Neural crest cell (in vitro differentiated cells): ENCODE data around the gene PPIE. TPM values are rescaled to one million over a fixed set of nuclear protein-coding genes. Genes with fewer than 3 reads are reported as not detected.

Experiments used
- DNase-seq: peaks from one replicate; pipeline ENCODE4 v3.0.0; 2021; ENCODE audit warnings: low read depth, mixed read lengths, low spot score
- H3K27ac Mint-ChIP-seq: one replicate; pipeline ENCODE4 v1.8.0; 2021; ENCODE audit warnings: mild to moderate bottlenecking, mixed read lengths; ENCODE audit not compliant: unreplicated experiment
- H3K27me3 Mint-ChIP-seq: 2 replicates; pipeline ENCODE4 v1.8.0; 2021; ENCODE audit warnings: low read depth, mild to moderate bottlenecking, mixed read lengths
- H3K36me3 Mint-ChIP-seq: 2 replicates; pipeline ENCODE4 v1.8.0; 2021; ENCODE audit warnings: low read depth, mild to moderate bottlenecking, mixed read lengths
- H3K4me1 Mint-ChIP-seq: 2 replicates; pipeline ENCODE4 v1.8.0; 2021; ENCODE audit warnings: mixed read lengths
- H3K4me3 Mint-ChIP-seq: one replicate; pipeline ENCODE4 v1.8.0; 2021; ENCODE audit warnings: mild to moderate bottlenecking, mixed read lengths
- H3K9me3 Mint-ChIP-seq: 2 replicates; pipeline ENCODE4 v1.8.0; 2021; ENCODE audit warnings: mixed read lengths
- total RNA-seq: library from RNA; stranded (reverse); gene quantifications from 2 replicates; pipeline ENCODE4 v1.2.1, GENCODE V29; 2021
- TF ChIP-seq, protein P1 (sequence below): fragments of 200-600 bp; sonication (generic); conservative IDR thresholded peaks from 2 replicates; pipeline ENCODE4 v1.5.0; 2021; ENCODE audit warnings: antibody characterized with exemption, mild to moderate bottlenecking

Gene PPIE
- total RNA-seq, 1 donor from 2014 or later = 56.2 TPM

- peak; percentile 81 for DNase-seq
- peaks cover 6% of the 10 kb centered on the region for H3K4me1 Mint-ChIP-seq
- H3K9me3 Mint-ChIP-seq = peaks cover 2% of the 10 kb centered on the region
- TF ChIP-seq, protein P1, sequence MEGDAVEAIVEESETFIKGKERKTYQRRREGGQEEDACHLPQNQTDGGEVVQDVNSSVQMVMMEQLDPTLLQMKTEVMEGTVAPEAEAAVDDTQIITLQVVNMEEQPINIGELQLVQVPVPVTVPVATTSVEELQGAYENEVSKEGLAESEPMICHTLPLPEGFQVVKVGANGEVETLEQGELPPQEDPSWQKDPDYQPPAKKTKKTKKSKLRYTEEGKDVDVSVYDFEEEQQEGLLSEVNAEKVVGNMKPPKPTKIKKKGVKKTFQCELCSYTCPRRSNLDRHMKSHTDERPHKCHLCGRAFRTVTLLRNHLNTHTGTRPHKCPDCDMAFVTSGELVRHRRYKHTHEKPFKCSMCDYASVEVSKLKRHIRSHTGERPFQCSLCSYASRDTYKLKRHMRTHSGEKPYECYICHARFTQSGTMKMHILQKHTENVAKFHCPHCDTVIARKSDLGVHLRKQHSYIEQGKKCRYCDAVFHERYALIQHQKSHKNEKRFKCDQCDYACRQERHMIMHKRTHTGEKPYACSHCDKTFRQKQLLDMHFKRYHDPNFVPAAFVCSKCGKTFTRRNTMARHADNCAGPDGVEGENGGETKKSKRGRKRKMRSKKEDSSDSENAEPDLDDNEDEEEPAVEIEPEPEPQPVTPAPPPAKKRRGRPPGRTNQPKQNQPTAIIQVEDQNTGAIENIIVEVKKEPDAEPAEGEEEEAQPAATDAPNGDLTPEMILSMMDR = peak; percentile 78
- peaks cover 2% of the 10 kb centered on the region for H3K36me3 Mint-ChIP-seq
- no peak overlapping the region for H3K4me3 Mint-ChIP-seq
- no peak overlapping the region for H3K27ac Mint-ChIP-seq
- H3K27me3 Mint-ChIP-seq = no peaks in the 10 kb centered on the region
Observed at GRCh38 chr1:39799770-39800470, 61.2 kb downstream of the PPIE start.

DNA sequence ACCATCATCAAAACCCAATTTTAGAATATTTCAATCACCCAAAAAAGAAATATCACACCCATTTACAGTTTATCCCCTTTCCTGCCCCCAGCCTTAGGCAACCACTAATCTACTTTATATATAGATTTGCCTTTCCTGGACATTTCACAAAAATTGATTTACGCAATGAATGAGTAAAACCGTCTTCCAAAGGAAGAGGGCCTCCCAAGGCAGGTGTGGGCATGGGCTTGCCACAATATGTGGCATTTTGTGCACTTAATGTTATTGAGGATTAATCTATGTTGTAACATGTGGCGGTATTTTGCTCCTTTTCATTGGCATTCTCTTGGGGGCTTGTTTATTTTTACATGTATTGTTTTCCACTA is 61.8 kb downstream of the PPIE start:
- Mint-ChIP-seq H3K36me3 (peaks cover 4% of the 10 kb centered on the region), H3K4me3 (no peak overlapping the region), H3K27me3 (no peaks in the 10 kb centered on the region), H3K27ac (no peak overlapping the region), H3K4me1 (peaks cover 6% of the 10 kb centered on the region), H3K9me3 (peaks cover 5% of the 10 kb centered on the region)
- DNase-seq = no peak
- TF ChIP-seq, protein P1 = no peak

DNA sequence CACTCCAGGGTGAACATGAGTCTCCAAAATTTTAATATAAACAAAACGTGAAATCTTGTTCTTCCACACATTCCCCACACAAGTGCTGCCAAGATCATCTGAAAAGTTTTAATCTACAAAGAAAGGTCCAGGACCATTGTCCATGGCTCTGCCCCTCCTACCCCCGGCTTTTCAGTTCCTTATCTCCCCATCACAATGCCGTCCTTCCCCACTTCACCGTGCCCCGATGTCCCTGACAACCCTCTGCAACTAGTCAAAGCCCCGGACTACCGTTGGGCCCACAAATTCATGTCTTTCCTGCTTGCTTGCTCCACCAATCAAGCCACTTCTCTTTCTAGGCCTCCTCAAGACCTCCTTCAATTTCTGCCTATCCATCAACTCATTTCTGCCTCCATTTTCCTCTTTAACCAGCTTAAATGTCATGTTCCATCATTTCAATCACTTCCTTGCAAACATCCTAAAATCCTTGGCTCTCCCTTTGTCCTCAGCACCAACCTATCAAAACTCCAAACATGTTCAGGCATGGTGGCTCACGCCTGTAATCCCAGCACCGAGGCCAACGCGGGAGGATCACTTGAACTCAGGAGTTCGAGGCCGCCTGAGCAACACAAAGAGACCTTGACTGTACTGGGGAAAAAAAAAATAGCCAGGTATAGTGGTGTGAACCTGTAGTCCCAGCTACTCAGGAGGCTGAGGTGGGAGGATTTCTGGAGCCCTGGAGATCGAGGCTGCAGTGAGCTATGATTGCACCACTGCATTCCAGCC is 64.0 kb downstream of the PPIE start:
- TF ChIP-seq, protein P1 = no peak
- peaks cover 7% of the 10 kb centered on the region for H3K9me3 Mint-ChIP-seq
- H3K36me3 Mint-ChIP-seq = peaks cover 4% of the 10 kb centered on the region
- DNase-seq = no peak
- H3K4me1 Mint-ChIP-seq = peaks cover 6% of the 10 kb centered on the region
- H3K4me3 Mint-ChIP-seq = no peak overlapping the region
- no peaks in the 10 kb centered on the region for H3K27me3 Mint-ChIP-seq
- H3K27ac Mint-ChIP-seq = no peak overlapping the region

- Mint-ChIP-seq H3K9me3 (peaks cover 7% of the 10 kb centered on the region), H3K27ac (no peak overlapping the region), H3K4me3 (no peak overlapping the region), H3K4me1 (peaks cover 6% of the 10 kb centered on the region), H3K36me3 (peaks cover 4% of the 10 kb centered on the region), H3K27me3 (no peaks in the 10 kb centered on the region)
- DNase-seq = no peak
- TF ChIP-seq, protein P1 = no peak
Observed at GRCh38 chr1:39805385-39805784, 66.7 kb downstream of the PPIE start.

- TF ChIP-seq, protein P1 = no peak
- Mint-ChIP-seq H3K9me3 (peaks cover 7% of the 10 kb centered on the region), H3K36me3 (peaks cover 4% of the 10 kb centered on the region), H3K4me3 (no peak overlapping the region), H3K27ac (no peak overlapping the region), H3K4me1 (no peaks in the 10 kb centered on the region), H3K27me3 (no peaks in the 10 kb centered on the region)
- DNase-seq = no peak
Observed at GRCh38 chr1:39808784-39809517, 70.3 kb downstream of the PPIE start.
